Mesothelial cell of epicardium (in vitro differentiated cells): ENCODE measurements around the gene CDKAL1. TPM values are rescaled to one million over a fixed set of nuclear protein-coding genes. Genes with fewer than 3 reads are reported as not detected.

Source experiments
- DNase-seq, 2 experiments: peaks; one replicate each; pipeline ENCODE4 v3.0.0; 2021; ENCODE audit warnings: low spot score in 2 of 2; ENCODE audit not compliant: unreplicated experiment in 2 of 2
- H3K27ac Mint-ChIP-seq: 2 replicates; pipeline ENCODE4 v1.8.0; 2021; ENCODE audit warnings: mixed read lengths
- H3K27me3 Mint-ChIP-seq: 2 replicates; pipeline ENCODE4 v1.8.0; 2021; ENCODE audit warnings: low read depth, mixed read lengths
- H3K36me3 Mint-ChIP-seq: 2 replicates; pipeline ENCODE4 v1.8.0; 2021; ENCODE audit warnings: mixed read lengths
- H3K4me1 Mint-ChIP-seq: 2 replicates; pipeline ENCODE4 v1.8.0; 2021; ENCODE audit warnings: mixed read lengths
- H3K4me3 Mint-ChIP-seq: 2 replicates; pipeline ENCODE4 v1.8.0; 2021; ENCODE audit warnings: mild to moderate bottlenecking, moderate library complexity, mixed read lengths
- H3K9me3 Mint-ChIP-seq: 2 replicates; pipeline ENCODE4 v1.8.0; 2021; ENCODE audit warnings: mixed read lengths
- CTCF ChIP-seq: fragments of 200-600 bp; sonication (generic); IDR thresholded peaks from one replicate; pipeline ENCODE4 v1.5.0; 2021; ENCODE audit warnings: antibody characterized with exemption; ENCODE audit not compliant: unreplicated experiment
- total RNA-seq: library from RNA; stranded (reverse); gene quantifications from 3 replicates; pipeline ENCODE4 v1.2.1, GENCODE V29; 2021

CDKAL1 gene
- total RNA-seq, 1 donor from 2014 or later: 22.6 TPM

DNA sequence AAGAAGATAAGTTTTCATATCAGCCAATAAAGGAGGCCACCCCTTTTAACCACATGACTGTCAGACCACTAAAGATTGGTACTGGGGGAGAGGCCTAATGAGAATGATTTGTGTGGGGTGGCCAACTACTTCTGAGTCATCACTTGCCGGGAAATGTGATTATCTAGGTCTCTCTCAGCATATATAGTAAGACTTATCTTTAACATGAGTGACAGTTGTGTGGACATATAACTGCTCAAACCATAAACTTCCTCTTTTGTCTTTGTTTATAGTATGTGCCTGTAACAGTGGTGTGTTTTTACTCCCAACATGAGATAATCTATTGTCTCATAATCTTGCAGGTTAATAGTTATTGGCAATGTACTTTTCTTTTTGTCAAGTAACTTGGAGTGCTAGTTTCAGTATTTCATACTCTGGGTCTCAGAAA lies 312.4 kb downstream of the CDKAL1 start:
- Mint-ChIP-seq H3K4me1 (peaks cover 32% of the 10 kb centered on the region), H3K9me3 (peaks cover 5% of the 10 kb centered on the region), H3K4me3 (no peak overlapping the region), H3K36me3 (peaks cover 5% of the 10 kb centered on the region), H3K27me3 (no peaks in the 10 kb centered on the region), H3K27ac (peak overlapping the region; percentile 49)
- DNase-seq: no peak
- TF ChIP-seq CTCF: no peak

DNA sequence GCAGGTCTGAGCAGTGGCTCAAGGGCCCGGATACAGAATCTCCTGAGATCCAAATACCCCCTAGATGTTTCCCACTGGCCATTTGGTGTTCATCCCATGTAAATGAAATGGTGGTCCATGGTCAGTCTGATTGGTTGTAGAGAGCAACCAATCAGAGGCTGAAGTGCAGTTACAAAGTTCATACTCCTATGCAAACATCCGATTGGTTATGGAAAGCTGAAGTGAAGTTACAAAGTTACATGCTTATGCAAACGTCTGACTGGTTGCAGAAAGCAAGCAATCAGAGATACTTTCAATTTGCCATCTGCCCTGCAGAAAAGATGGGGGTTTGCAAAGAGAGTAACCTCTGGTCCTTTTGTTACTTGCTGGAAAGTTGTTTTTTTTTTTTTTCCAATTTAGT lies 313.6 kb downstream of the CDKAL1 start:
- Mint-ChIP-seq H3K9me3 (peaks cover 5% of the 10 kb centered on the region), H3K4me1 (peaks cover 43% of the 10 kb centered on the region), H3K27me3 (no peaks in the 10 kb centered on the region), H3K27ac (no peak overlapping the region), H3K36me3 (peaks cover 5% of the 10 kb centered on the region), H3K4me3 (no peak overlapping the region)
- no peak for DNase-seq
- TF ChIP-seq CTCF: no peak

GRCh38 chr6:20850686-20851416 lies 316.6 kb downstream of the CDKAL1 start:
- Mint-ChIP-seq H3K9me3 (no peaks in the 10 kb centered on the region), H3K27me3 (no peaks in the 10 kb centered on the region), H3K27ac (no peak overlapping the region), H3K4me1 (peaks cover 53% of the 10 kb centered on the region), H3K36me3 (no peaks in the 10 kb centered on the region), H3K4me3 (no peak overlapping the region)
- DNase-seq: no peak
- no peak for TF ChIP-seq CTCF

GRCh38 chr6:20851795-20852194 lies 317.5 kb downstream of the CDKAL1 start:
- H3K27ac Mint-ChIP-seq: peak overlapping the region; percentile 77
- H3K9me3 Mint-ChIP-seq: no peaks in the 10 kb centered on the region
- H3K27me3 Mint-ChIP-seq: no peaks in the 10 kb centered on the region
- TF ChIP-seq CTCF: no peak
- no peak for DNase-seq
- H3K36me3 Mint-ChIP-seq: no peaks in the 10 kb centered on the region
- H3K4me3 Mint-ChIP-seq: no peak overlapping the region
- peaks cover 46% of the 10 kb centered on the region for H3K4me1 Mint-ChIP-seq

GRCh38 chr6:20853828-20854227 lies 319.6 kb downstream of the CDKAL1 start:
- Mint-ChIP-seq H3K9me3 (no peaks in the 10 kb centered on the region), H3K27ac (no peak overlapping the region)
- no peak for TF ChIP-seq CTCF

More at GRCh38 chr6:20853828-20854227, 319.6 kb downstream of the CDKAL1 start:
- H3K4me1 Mint-ChIP-seq: peaks cover 31% of the 10 kb centered on the region
- no peaks in the 10 kb centered on the region for H3K27me3 Mint-ChIP-seq
- no peak overlapping the region for H3K4me3 Mint-ChIP-seq
- no peaks in the 10 kb centered on the region for H3K36me3 Mint-ChIP-seq
- no peak for DNase-seq
